WTC11 (cell line): ENCODE results near the gene KCNK15.

Source experiments
- ATF3 ChIP-seq: sonication (generic); formaldehyde crosslinking; conservative IDR thresholded peaks from 2 replicates; pipeline ENCODE4 v1.8.1; 2022; ENCODE audit warnings: mild to moderate bottlenecking, missing genetic modification reagents
- CREB1 ChIP-seq: sonication (generic); formaldehyde crosslinking; IDR thresholded peaks from 2 replicates; pipeline ENCODE4 v1.8.0; 2023; ENCODE audit warnings: mild to moderate bottlenecking, missing genetic modification reagents
- E2F1 ChIP-seq: sonication (generic); formaldehyde crosslinking; IDR thresholded peaks from 2 replicates; pipeline ENCODE4 v1.8.0; 2022; ENCODE audit warnings: mild to moderate bottlenecking, missing genetic modification reagents
- E2F4 ChIP-seq: sonication (generic); formaldehyde crosslinking; IDR thresholded peaks from 2 replicates; pipeline ENCODE4 v1.8.1; 2022; ENCODE audit warnings: low read depth, mild to moderate bottlenecking, moderate library complexity, missing genetic modification reagents, borderline replicate concordance
- FOXJ3 ChIP-seq: sonication (generic); formaldehyde crosslinking; IDR thresholded peaks from 2 replicates; pipeline ENCODE4 v1.9.0; 2021; ENCODE audit warnings: missing genetic modification reagents, mild to moderate bottlenecking, borderline replicate concordance
- MLX ChIP-seq: sonication (generic); formaldehyde crosslinking; IDR thresholded peaks from 2 replicates; pipeline ENCODE4 v1.8.1; 2023; ENCODE audit warnings: mild to moderate bottlenecking, missing genetic modification reagents, moderate library complexity
- ZNF138 ChIP-seq: sonication (generic); formaldehyde crosslinking; conservative IDR thresholded peaks from 2 replicates; pipeline ENCODE4 v1.8.1; 2022; ENCODE audit warnings: mild to moderate bottlenecking, moderate library complexity, missing genetic modification reagents
- TF ChIP-seq, protein P1 (sequence below): fragments of 200-600 bp; IDR thresholded peaks from 2 replicates; pipeline ENCODE4 v1.8.0; 2022; ENCODE audit warnings: antibody characterized with exemption
- TF ChIP-seq, protein P2 (sequence below): sonication (generic); formaldehyde crosslinking; IDR thresholded peaks from 2 replicates; pipeline ENCODE4 v1.8.1; 2023; ENCODE audit warnings: mild to moderate bottlenecking, missing genetic modification reagents, moderate library complexity

DNA sequence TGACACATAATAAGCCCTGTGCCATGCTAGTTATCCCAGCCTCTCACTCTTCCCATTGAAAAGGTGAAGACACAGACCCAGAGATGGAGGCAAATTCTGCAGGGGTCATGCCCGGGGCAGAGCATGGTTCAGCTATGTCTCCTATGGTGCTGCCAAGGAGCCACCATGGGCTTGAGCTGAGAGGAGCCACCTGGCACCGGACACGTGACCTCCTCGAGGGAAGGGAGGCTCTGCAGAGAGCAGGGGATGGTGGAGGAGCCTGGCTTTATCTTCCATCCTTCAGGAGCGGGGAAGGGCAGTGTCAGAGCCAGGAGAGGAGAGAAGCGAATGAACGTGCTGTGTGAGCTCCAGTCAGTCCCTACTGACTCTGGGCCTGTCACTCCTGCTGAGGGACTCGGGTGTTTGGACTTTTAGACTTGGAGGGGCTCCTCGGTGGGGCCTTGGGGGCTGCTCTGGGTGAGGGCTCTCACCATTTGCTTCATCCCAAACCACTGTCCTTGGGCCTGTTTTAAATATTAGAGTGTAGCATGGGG is 41.6 kb upstream of the KCNK15 start:
- TF ChIP-seq FOXJ3 (CRISPR knock-in tag) (no peak), MLX (CRISPR knock-in tag) (no peak), E2F1 (no peak), E2F4 (CRISPR knock-in tag) (no peak), ATF3 (CRISPR knock-in tag) (no peak), CREB1 (no peak), ZNF138 (CRISPR knock-in tag) (no peak)
- TF ChIP-seq, protein P1, sequence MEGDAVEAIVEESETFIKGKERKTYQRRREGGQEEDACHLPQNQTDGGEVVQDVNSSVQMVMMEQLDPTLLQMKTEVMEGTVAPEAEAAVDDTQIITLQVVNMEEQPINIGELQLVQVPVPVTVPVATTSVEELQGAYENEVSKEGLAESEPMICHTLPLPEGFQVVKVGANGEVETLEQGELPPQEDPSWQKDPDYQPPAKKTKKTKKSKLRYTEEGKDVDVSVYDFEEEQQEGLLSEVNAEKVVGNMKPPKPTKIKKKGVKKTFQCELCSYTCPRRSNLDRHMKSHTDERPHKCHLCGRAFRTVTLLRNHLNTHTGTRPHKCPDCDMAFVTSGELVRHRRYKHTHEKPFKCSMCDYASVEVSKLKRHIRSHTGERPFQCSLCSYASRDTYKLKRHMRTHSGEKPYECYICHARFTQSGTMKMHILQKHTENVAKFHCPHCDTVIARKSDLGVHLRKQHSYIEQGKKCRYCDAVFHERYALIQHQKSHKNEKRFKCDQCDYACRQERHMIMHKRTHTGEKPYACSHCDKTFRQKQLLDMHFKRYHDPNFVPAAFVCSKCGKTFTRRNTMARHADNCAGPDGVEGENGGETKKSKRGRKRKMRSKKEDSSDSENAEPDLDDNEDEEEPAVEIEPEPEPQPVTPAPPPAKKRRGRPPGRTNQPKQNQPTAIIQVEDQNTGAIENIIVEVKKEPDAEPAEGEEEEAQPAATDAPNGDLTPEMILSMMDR: no peak
- TF ChIP-seq, protein P2, sequence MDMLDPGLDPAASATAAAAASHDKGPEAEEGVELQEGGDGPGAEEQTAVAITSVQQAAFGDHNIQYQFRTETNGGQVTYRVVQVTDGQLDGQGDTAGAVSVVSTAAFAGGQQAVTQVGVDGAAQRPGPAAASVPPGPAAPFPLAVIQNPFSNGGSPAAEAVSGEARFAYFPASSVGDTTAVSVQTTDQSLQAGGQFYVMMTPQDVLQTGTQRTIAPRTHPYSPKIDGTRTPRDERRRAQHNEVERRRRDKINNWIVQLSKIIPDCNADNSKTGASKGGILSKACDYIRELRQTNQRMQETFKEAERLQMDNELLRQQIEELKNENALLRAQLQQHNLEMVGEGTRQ (CRISPR knock-in tag): no peak
